Right renal pelvis (tissue), 4 donors: ENCODE results near the gene ATXN1. TPM values are rescaled to one million over a fixed set of nuclear protein-coding genes. Genes with fewer than 3 reads are reported as not detected.
"Not testable (repeated sequence)": the region's sequence is repeated elsewhere in the genome, so short reads cannot be mapped to it uniquely, and the experiment has no call there.

Experiments
- DNase-seq, 4 donors: peaks; one replicate each; pipeline ENCODE4 v3.0.0-alpha.2; 2013; ENCODE audit warnings: low read depth in 4 of 4, low spot score in 3 of 4, missing footprints in 1 of 4
- polyA plus RNA-seq, 4 donors: library from polyadenylated mRNA; unstranded; fragments of 120-200 nt; gene quantifications; one replicate each; pipeline ENCODE4 v1.2.1, GENCODE V29; 2013; ENCODE audit not compliant: insufficient read length in 4 of 4

The ATXN1 gene
- polyA plus RNA-seq, 4 donors: 17.2 to 22.0 (median 20.8) TPM

DNA sequence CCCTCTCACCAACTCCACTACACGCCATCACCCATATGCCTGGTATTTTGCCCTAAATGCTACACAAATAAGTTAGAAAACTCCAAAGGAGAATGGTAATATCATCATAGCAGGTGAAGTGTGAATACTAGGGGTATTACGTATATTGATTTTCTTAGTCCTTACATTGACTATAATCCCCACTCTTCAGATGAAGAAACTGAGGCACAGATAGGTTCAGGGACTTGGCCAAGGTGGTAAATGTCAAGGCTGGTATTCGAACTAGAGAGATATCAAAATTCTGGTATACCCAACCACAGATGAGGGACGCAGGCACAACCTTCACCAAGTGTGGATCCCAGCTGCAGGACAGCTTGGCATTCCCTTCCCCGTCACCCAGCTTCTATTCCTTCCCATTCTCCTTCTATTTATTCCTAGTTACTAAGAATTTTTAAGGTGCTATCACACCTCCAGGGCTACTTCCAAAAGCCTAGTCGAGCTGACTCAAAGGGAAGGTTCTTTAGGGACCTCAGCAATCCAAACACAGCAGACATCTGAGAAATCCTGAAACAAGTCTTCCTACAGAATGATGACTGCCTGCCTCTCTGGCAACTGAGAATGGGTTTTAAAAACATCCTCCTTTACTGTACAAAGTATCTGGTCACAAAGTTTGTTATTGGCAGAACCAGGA lies 32.6 kb downstream of the ATXN1 start:
- DNase-seq: no peak

DNA sequence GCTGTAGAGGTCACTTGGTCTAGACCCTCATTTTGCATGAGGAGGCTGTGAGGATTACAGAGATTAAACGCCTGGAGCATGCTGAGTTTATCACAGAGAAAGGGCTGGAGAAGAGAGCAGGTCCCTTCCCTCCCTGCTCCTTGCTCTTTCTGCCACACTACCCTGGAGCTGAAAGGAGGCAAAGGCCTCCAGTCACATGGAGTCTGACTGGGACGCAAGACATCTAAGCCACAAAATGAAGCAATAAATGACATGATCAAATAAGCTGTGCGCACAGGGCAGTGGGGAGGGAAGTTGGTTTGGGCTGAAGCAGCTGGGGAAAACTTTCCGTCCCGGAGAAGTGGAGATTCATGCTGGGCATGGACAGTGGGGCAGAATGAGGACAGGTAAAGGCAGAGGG lies 33.3 kb downstream of the ATXN1 start:
- no peak for DNase-seq

DNA sequence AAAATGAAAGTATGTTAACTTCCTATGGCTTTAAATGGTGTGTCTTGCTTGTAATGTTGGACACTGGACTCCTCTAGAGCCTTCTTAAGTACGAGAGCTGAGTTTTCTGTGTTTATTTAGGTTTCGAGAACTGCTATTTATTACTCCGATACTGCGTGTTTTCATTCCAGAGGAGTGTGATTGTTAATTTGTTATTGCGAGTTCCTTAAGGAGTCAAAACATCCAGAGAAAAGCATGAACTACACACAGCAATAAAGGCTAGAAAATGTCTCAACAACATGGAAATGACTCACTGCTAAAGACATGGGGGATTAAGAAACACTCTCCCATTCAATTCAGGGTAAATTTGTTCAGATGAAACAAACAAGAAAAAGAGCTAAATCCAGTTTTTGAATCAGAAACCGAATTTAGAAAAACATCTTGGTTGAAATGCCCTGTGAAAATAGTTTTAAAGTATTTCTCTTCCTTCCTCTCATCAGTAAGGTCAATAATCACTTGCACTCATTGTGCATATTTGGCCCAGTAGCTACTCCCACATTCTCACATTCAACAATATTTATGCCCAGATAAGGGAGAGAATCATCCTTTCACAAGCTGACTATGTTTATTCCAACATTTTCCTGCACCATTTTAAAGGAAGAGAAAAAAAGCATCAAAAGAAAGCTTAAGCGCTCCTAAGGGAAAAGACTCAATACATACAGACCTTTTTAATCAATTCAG lies 36.0 kb downstream of the ATXN1 start:
- DNase-seq: no peak

DNA sequence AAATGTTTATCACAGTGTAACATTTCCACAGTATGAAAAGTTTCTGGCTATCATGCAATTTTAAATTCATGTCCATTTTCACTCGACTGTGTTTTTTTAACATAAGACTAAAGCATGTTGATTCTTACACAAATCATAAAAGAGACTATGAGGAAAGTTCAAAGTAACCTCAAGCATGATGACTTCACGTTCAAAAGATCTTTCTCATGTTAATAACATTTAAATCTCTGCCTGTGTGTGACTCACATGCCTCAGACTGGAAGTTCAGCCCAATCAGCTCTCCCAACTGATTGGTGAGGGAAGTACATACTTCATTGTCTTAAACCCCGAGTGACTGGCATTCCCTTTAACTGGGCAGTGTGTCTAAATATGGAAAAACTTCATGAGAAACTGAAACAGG lies 37.4 kb downstream of the ATXN1 start:
- DNase-seq: no peak

DNA sequence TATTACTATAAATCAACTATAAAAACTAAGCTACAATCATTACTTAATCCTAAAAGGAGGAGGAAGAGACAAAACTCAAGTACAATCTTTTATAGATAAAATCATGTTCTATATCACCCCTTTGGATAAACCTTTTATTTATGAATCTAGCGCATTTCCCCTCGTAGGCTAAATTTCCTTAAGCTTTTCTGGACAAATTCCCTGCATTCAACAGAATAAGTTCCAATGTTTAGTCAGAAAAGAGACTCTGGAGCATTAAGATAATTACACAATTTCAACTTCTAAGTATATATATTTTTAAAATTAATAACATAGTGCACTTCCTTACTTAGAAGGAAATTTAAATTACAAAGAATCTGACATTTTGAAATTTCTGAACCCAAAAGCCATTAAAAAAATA lies 37.9 kb downstream of the ATXN1 start:
- DNase-seq: no peak

DNA sequence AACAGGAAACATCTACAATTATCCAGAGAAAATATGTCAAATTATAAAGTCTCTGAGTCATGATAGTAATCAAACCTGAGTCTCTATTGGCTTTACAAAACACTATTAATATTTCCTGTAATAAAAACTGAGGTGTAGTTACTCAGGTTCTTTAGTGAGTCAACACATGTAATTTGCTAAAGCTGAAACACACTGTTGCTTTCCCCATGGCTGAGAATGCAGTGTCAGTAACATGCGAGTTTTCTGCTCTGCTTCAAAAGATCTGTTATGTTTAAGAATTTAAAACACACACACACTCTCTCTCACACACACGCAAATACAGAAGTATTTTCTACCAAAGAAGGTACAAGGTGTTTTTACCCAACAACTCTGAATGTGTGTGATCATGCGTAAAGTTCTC lies 38.6 kb downstream of the ATXN1 start:
- DNase-seq: no peak

DNA sequence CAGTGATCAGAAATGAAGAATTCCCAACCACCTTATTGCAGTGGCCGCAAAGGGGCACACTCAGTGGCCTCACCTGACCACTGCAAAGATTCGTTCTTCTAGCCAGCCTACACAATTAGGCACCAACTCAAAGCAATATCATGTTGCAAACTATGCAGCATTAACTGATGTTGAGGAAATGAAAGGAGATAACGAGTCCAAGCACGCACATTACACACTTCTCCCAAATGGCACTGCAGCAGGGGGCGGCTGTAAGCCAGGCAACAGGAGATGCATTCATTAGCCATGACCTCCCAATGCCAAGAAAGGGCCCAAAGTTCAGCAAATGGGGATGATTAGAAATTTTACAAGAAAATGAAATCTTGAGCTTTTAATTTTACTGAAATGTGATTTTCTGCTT lies 39.3 kb downstream of the ATXN1 start:
- DNase-seq: no peak

DNA sequence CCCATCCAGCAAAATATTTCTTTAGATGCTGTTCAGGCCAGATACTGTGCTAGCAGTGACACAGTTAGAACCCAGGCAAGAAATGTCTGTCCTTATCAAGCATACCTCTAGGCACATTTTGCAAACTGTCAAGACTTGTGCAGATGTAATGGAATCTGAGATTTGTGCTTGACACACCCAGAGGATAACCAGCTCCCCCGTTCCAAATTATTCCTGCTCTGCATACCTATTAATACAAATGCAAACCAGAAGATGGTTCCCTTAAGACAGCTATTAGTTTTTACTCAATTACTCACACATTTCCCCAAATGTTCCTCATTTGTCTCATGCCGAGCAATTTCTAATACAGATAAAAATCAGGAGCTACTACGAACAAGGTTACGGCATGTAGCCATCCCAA lies 40.4 kb downstream of the ATXN1 start:
- DNase-seq: no peak

DNA sequence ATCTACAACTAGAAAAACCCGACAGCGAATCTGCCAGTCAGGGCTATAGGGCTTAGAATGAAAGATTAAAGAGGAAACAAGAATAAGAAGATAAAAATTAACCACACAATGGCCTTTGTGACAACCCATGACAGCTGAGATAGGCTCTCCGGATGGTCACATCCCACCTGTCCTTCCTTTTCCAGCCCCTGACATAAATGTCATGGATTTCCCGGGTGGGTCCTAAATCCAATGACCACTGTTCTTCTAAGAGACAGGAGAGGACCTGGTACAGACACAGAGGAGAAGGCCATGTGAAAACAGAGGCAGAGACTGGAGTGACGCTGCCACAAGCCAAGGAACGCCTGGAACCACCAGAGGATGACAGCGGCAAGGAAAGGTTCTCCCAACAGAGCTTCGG lies 41.8 kb downstream of the ATXN1 start:
- no peak for DNase-seq

DNA sequence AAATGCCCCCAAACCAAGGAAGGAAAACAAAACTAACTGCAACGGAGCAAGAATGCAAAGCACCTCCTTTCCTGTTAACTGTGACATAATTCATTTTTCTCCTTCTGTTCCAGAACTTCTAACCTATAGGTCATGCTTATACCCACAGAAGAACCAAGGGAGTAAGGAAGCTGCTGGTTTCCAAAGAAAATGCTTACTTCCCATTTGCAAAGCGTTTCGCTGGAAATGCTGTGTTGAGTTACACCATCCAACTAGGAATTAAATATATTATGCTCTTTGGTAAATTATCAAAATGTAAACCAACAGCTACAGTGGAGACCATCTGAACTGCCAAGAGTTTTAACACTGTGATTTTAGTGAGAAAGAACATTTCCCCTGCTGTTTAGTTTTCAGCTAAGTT lies 42.9 kb downstream of the ATXN1 start:
- no peak for DNase-seq

DNA sequence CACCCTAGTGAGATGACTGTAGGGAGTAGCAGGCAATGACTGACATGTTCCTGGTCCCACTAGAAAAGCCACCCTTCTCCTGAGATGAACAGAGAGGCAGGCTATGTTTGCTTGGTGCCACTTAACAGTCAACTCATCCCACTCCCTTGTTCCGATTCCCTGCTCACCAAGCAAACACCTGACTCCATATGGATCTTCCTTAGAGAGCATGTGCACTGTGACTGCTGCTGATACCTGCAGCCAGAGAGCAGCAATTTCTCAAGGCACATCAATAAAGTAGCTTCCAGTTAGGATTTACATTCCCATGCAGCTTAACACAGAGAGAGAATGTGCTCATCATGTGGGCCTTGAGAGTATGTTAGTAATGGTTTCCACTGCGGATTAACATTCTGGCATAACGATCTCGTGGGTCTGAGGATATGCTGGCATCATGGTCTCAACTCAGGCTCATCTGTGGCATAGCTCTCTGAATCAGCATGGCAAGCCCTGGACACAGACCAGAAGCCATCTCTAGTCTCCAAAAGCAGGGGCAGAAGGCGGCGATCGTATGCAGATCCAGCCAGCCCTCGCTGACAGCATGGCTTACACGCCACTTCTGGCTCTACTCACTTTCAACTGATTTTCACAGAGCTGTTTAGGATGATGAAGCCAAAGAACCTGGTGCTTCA lies 43.9 kb downstream of the ATXN1 start:
- DNase-seq: no peak

DNA sequence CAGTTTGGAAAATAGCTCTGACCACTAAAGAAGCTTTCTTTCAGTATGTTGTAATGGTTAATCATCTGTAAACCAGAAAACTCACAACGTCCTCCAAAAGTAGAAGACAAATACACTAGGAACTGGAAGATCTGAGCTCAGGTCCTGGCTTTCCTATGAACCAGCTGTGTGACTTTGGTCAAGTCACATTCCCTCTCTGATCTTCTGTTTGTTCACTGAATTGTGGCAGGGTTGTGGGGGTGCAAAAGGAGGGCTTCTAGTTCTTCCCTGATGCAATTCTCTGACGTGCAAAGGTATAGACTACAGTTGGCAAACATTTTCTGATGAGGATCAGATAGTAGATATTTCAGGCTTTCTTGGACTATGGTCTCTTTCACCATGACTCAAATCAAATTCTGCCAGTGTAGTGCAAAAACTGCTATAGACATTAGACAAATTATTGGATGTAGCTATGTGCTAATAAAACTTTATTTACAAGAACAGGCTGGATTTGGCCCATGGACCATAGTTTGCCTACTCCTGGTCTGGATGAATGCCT lies 44.9 kb downstream of the ATXN1 start:
- no peak for DNase-seq

DNA sequence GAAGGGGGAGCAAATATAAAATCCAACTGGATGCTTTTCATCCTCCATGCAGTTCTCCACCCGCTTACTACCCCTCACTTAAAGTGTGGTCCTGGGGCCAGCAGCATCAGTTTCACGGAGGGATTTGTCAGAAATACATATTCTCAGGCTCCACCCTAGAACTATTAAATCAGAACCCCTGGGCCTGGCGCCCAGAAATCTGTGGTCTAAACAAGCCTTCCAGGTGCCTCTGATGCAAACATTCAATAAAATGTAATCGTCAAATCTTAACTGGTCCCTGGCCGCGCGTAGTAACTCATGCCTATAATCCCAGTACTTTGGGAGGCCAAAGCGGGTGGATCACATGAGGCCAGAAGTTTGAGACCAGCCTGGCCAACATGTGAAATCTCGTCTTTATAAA lies 47.7 kb downstream of the ATXN1 start:
- no peak for DNase-seq

DNA sequence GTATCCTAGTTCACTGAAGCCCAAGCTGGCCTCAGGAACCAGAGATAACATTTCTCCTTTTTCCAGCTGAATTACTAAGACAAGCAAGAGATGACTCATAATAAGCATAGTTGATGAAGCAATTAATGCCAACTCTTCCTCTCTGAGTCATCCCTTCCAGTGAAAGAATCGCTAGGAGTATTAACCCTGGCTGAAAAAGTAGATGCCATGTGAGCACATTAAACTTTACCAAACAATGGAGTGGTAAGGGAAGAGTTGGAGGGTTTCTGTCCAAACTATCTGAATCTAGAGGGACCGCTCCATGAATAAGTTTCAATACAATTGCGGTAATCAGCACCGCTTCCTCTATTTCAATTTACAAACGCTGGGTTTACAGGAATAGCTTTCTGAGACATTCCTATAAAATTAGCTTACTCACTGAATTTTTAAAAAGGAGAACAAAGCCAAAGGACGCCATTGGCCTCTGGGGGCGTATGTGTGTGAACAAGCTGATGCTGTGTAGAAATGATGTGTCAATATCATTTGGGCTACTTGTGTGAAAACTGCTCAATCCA lies 48.3 kb downstream of the ATXN1 start:
- no peak for DNase-seq

DNA sequence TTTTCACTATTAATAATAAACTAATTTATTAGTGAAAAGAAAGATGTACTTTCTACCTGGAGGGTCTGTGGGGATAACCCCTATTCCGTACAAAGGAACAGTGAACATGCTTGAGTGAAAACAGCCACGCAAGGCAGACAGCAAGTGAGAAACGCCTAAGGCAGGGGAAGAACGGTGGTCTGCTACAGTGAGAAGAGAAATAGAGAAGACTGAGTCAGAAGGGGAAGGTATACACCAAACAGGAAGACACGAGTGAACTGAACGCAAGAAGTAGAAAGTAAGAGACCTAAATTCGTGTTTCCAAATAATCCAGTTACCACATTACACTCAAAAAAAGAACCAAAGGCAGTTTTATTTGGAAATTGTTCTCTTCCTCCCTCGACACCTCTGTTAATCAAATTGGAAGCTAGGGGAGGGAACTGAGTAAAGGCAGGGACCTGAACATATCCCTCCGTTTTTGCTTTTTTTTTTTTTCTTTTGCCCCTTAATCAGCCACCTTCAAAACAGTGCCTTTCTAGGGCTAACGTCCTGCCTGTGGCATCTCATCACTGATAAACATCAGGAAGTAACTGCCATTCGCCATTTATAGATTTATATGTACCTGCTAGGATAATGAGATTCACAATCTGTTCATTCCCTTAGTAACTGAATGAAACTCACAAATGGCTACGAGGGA lies 48.9 kb downstream of the ATXN1 start:
- no peak for DNase-seq

DNA sequence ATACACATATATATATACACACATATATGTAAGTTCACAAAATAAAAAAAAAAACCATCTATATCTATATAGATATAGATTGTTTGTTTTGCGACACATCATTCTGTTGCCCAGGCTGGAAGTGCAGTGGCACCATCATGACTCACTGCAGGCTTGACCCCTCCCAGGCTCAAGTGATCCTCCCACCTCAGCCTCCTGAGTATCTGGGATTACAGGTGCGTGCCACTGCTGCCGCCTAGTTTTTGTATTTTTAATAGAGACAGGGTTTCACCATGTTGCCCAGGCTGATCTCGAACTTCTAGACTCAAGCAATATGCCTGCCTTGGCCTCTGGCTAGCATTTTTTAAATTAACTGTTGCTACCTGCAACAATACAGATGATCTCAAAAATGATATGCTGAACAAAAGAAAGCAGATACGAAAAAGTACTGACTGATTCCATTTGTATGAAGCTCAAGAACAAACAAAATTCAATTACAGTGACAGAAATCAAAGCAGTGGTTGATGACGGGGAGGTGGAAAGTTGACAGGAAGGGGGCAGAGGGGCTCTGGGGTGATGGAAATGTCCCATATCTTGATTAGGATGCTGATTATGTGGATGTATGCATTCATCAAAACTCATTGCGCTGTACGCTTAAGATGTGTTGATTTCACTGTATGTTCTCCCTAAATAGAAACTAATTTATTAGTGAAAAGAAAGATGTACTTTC lies 49.6 kb downstream of the ATXN1 start:
- DNase-seq: no peak

DNA sequence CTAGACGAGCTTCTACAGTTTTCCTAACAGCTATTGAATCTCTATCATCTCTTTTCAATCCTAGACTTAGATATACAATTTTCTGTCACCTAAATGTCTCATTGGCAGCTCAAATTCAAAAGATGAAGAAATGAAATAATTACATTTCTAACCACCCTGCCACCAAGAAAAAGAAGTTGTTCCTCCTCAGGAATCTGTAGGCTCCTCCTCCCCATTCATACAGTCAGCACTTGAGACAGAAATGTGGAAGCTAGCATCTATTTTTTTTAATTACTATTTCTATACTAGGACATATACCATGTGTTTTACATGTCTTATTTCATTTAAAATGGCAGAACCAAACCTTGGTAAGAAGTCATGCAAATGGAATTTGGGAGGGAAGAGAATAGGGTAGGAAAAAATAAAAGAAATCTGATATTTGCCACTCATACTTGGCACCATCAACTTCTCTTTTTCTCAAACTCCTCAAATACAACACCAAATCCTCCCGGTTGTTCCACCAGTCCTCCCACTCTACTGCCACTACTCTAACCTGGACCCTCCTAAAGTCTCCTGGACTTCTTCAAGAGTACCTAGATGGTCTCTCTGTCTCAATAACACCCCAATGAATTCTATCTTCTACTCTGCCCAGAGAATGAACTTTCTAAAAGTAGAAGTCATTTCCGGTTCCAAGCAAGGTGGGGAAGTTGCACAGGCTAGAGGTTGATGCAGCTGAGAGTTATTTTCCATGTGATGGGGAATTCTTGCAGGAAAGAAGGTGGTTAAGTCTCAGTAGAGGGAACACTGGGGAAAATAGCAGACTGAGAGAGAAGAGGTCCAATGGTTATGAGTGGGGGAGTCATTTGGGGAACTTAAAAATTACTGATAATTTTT lies 54.1 kb downstream of the ATXN1 start:
- no peak for DNase-seq

DNA sequence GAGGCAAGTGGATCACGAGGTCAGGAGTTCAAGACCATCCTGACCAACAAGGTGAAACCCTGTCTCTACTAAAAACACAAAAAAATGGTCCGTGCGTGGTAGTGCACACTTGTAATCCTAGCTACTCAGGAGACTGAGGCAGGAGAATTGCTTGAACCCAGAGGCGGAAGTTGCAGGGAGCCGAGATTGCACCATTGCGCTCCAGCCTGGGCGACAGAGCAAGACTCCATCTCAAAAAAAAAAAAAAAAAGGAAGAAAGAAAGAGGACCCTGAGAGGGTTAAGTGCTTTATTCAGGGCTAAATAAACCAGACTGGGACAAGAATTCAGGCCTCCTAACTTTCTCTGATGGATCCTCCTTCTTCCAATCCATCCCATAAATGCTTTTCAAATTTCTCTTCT lies 54.8 kb downstream of the ATXN1 start:
- not testable (repeated sequence) for DNase-seq

DNA sequence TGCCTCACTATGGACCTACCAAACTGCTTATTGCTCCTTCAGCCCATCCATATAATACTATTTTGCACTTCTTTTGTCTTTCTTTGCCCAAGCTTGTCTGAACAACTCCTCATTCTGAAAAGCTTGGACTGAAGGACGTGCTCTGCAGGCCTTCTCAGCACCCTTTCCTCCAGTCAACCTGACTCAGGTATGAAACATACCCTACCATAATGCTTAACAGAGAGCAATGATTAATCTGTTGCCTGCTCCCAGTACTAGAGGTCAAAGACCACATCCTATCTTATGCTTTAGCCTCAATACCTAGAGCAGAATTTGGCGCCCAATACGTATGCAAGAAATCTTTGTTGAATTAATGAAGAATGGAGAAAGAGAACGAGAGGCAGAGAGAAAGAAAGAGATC lies 55.2 kb downstream of the ATXN1 start:
- no peak for DNase-seq
